Stimulated activated CD4-positive, alpha-beta T cell treated with anti-CD3 and anti-CD28 coated beads, Interleukin-15, amount 100 ng/mL, for 48 hours (primary cell): ENCODE data around the gene NAMPT.
"Not testable (repeated sequence)": the region's sequence is repeated elsewhere in the genome, so short reads cannot be mapped to it uniquely, and the experiment has no call there.

Source experiments
- DNase-seq, 2 donors: peaks; one replicate each; pipeline ENCODE4 v3.0.0-alpha.2; 2020; ENCODE audit warnings: low read depth in 2 of 2

Gene NAMPT

GRCh38 chr7:106231856-106232490 lies 52.8 kb downstream of the NAMPT start:
- DNase-seq: no peak

GRCh38 chr7:106225856-106226255 lies 58.9 kb downstream of the NAMPT start:
- DNase-seq: no peak

DNA sequence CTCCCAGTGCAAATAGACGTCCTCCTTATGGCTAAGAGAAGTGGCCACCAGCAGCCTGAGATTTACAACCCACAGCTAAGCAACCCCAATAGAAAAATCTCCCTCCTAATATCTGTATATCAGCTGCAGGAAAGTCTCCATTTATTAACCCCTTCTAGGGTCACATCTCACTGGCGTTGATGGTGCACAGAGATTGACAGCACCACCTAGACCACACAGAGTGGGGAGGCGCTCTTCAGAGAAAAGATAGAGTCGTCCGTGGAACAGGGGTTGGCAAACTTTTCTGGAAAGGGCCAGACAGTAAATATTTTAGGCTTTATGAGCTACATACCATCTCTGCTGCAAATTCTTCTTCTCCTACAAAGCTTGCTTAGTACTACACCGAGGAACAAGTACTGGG lies 60.0 kb downstream of the NAMPT start:
- no peak for DNase-seq

- DNase-seq: no peak
Measured at GRCh38 chr7:106223156-106223555, 61.6 kb downstream of the NAMPT start.

- DNase-seq: no peak
Measured at GRCh38 chr7:106222545-106222944, 62.2 kb downstream of the NAMPT start.

GRCh38 chr7:106220307-106220706 lies 64.5 kb downstream of the NAMPT start:
- DNase-seq: no peak

DNA sequence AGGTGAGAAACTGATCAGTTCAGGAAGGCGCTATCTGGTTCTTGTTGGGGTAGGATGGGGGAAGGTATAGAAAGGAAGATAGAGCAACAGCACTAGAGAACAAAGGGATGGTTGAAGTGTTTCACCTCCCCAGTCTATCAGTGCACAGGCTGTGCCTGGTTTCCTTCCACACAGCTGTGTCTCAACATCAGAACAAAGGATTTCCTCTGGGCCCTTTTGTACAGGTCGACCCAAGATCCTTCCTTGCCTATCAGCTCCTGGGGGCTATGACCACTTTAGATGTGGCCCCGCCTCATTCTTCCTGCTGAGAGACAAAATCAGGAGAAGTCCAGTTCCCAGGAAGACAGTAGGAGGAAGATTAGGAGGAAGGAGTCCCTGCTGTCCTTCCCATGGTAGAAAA lies 65.6 kb downstream of the NAMPT start:
- DNase-seq: no peak

- DNase-seq: no peak
Measured at GRCh38 chr7:106218546-106218945, 66.2 kb downstream of the NAMPT start.

- no peak for DNase-seq
Measured at GRCh38 chr7:106216923-106217542, 67.8 kb downstream of the NAMPT start.

- DNase-seq: no peak
Measured at GRCh38 chr7:106216517-106216922, 68.3 kb downstream of the NAMPT start.

DNA sequence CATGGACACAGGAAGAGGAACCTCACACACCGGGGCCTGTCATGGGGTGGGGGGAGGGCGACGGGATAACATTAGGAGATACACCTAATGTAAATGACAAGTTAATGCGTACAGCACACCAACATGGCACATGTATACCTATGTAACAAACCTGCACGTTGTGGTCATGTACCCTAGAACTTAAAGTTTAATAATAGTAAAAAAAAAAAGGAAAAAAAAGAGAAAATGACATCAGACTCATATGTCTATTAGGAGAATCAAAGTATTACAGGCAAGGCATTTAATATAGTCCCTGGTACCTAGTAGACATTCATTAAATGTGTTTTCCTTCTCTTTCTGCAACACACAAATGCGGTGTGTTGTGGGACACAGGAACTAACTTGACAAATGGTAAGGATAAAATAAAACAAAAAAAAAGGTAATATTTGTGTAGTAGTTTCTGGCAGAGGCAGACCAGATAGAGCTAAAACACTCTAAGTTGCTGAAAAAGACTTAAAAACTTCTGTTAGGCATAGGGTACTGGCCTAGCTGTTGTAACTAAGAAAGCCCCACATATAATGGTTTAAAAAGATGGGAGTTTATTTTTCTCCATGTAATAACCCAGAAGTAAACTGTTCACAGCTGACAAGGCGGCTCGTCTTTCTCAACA lies 68.8 kb downstream of the NAMPT start:
- no peak for DNase-seq

GRCh38 chr7:106208944-106209343 lies 75.8 kb downstream of the NAMPT start:
- DNase-seq: not testable (repeated sequence)

DNA sequence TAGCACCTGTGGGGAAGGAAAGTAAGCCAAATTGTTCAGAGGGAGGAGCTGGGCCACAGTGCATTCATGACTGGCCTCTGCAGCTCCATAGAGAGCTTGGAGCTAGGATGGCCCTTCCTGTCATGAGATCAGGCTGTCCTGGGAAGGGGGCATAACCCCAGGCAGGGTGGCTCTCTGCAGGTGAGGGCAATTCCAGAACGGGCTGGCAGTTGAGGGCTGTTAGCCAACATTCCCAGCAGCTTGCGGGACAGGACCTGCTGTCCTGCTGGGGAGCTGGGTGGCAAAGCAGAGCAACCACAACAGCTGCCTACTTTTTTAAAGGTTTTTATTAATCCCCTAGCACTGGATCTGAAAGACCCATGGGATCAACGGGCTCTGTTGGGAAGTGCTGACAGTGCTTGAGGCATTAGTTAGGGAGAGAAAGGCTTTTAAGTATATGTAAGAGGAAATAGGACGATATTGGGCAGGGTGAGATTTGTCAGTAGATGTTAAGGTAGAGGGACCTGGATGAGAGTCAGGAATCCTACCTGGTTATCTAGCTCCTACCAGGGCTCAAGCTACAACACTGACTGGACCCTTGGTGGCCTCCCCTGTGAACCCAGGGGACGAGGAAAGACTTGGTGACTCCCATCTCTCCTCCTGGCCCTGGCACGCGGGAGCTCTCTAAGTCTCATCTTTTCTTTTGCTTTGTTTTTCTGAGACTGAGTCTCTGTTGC lies 77.8 kb downstream of the NAMPT start:
- no peak for DNase-seq

- no peak for DNase-seq
Measured at GRCh38 chr7:106205621-106206222, 79.1 kb downstream of the NAMPT start.

DNA sequence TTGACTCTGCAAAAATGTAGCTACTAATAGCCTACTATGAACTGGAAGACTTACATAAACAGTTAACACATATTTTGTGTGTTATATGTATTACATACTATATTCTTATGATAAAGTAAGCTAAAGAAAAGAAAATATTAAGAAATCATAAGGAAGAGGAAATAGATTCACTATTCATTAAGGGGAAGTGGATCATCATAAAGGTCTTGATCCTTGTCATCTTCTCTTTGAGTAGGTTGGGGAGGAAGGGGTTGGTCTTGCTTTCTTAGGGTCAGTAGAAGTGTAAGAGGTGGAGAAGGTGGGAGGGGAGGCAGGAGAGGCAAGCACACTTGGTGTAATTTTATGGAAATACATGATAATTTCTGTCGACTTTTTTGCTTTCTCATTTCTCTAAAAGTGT lies 81.3 kb downstream of the NAMPT start:
- no peak for DNase-seq

- no peak for DNase-seq
Measured at GRCh38 chr7:106201164-106201563, 83.6 kb downstream of the NAMPT start.

- no peak for DNase-seq
Measured at GRCh38 chr7:106199813-106200364, 84.9 kb downstream of the NAMPT start.

- no peak for DNase-seq
Measured at GRCh38 chr7:106199024-106199423, 85.8 kb downstream of the NAMPT start.
